GM21526 (cell line): ENCODE data around the gene SRSF3.

Experiments
- ATAC-seq: cut with Tn5 transposase; IDR thresholded peaks from one replicate; pipeline ENCODE4 v1.9.1; 2021; ENCODE audit warnings: moderate library complexity; ENCODE audit not compliant: unreplicated experiment, low FRiP score

SRSF3 gene

GRCh38 chr6:36594029-36594815, at the start of gene SRSF3:
SRSF3 (plus strand) TSS chr6:36594362; CDS start chr6:36596763, 2,401 bp downstream.
- peak; percentile 79 for ATAC-seq

- no peak for ATAC-seq
Observed at GRCh38 chr6:36545767-36546307, 48.3 kb upstream of the SRSF3 start.

GRCh38 chr6:36546308-36546919, 47.7 kb upstream of the SRSF3 start:
- ATAC-seq: no peak

- peak; percentile 63 for ATAC-seq
Observed at GRCh38 chr6:36546920-36547645, 47.1 kb upstream of the SRSF3 start, which contains the start of gene STK38. STK38 (minus strand) TSS chr6:36547479; CDS start chr6:36540202, 7,277 bp downstream.

GRCh38 chr6:36547646-36548400, 46.3 kb upstream of the SRSF3 start:
- ATAC-seq: no peak

GRCh38 chr6:36548401-36548743, 45.8 kb upstream of the SRSF3 start:
- ATAC-seq: no peak

GRCh38 chr6:36550473-36551000, 43.6 kb upstream of the SRSF3 start:
- ATAC-seq: no peak

GRCh38 chr6:36555750-36556252, 38.4 kb upstream of the SRSF3 start:
- no peak for ATAC-seq

GRCh38 chr6:36556281-36556680, 37.9 kb upstream of the SRSF3 start:
- no peak for ATAC-seq

GRCh38 chr6:36559011-36559793, 35.0 kb upstream of the SRSF3 start:
- no peak for ATAC-seq

GRCh38 chr6:36560822-36561221, 33.3 kb upstream of the SRSF3 start:
- ATAC-seq: no peak

GRCh38 chr6:36563237-36563927, 30.8 kb upstream of the SRSF3 start:
- ATAC-seq: no peak

- ATAC-seq: no peak
Observed at GRCh38 chr6:36563928-36564284, 30.3 kb upstream of the SRSF3 start.

GRCh38 chr6:36566418-36566905, 27.7 kb upstream of the SRSF3 start:
- no peak for ATAC-seq

- ATAC-seq: no peak
Observed at GRCh38 chr6:36570264-36570663, 23.9 kb upstream of the SRSF3 start.

- no peak for ATAC-seq
Observed at GRCh38 chr6:36571122-36572043, 22.8 kb upstream of the SRSF3 start.
